HG03342 (cell line): Measurements from ENCODE around the gene DNM3.
A peak's percentile ranks its signal among the peaks of the same experiment; 100 is the strongest.
"Not testable (repeated sequence)": the region's sequence is repeated elsewhere in the genome, so short reads cannot be mapped to it uniquely, and the experiment has no call there.

Experiments
- ATAC-seq: cut with Tn5 transposase; IDR thresholded peaks from one replicate; pipeline ENCODE4 v1.9.1; 2021; ENCODE audit warnings: mild to moderate bottlenecking, moderate library complexity; ENCODE audit not compliant: unreplicated experiment

The DNM3 gene

GRCh38 chr1:172298141-172298540 is 456.8 kb downstream of the DNM3 start:
- no peak for ATAC-seq

GRCh38 chr1:172298911-172299310 is 457.6 kb downstream of the DNM3 start:
- ATAC-seq = no peak

- ATAC-seq = no peak
Observed at GRCh38 chr1:172299515-172299914, 458.2 kb downstream of the DNM3 start.

GRCh38 chr1:172307508-172307907 is 466.2 kb downstream of the DNM3 start:
- not testable (repeated sequence) for ATAC-seq

GRCh38 chr1:172308142-172308541 is 466.8 kb downstream of the DNM3 start:
- ATAC-seq = no peak

- no peak for ATAC-seq
Observed at GRCh38 chr1:172308577-172308976, 467.3 kb downstream of the DNM3 start.

- ATAC-seq = no peak
Observed at GRCh38 chr1:172320733-172321132, 479.4 kb downstream of the DNM3 start.

GRCh38 chr1:172321451-172321850 is 480.2 kb downstream of the DNM3 start:
- no peak for ATAC-seq

- no peak for ATAC-seq
Observed at GRCh38 chr1:172322219-172323061, 481.1 kb downstream of the DNM3 start.

GRCh38 chr1:172323686-172324085 is 482.4 kb downstream of the DNM3 start:
- no peak for ATAC-seq

GRCh38 chr1:172324086-172324485 is 482.8 kb downstream of the DNM3 start:
- no peak for ATAC-seq

- no peak for ATAC-seq
Observed at GRCh38 chr1:172324761-172325160, 483.5 kb downstream of the DNM3 start.

- no peak for ATAC-seq
Observed at GRCh38 chr1:172325531-172325930, 484.2 kb downstream of the DNM3 start.

- no peak for ATAC-seq
Observed at GRCh38 chr1:172326136-172326535, 484.8 kb downstream of the DNM3 start.

- ATAC-seq = no peak
Observed at GRCh38 chr1:172328266-172328665, 487.0 kb downstream of the DNM3 start.

- no peak for ATAC-seq
Observed at GRCh38 chr1:172332230-172332629, 490.9 kb downstream of the DNM3 start.

GRCh38 chr1:172335377-172335776 is 494.1 kb downstream of the DNM3 start:
- no peak for ATAC-seq

GRCh38 chr1:172338295-172338735 is 497.0 kb downstream of the DNM3 start:
- peak; percentile 34 for ATAC-seq

GRCh38 chr1:172339842-172340241 is 498.5 kb downstream of the DNM3 start:
- no peak for ATAC-seq

- ATAC-seq = no peak
Observed at GRCh38 chr1:172340520-172340919, 499.2 kb downstream of the DNM3 start.

GRCh38 chr1:172341697-172342096 is 500.4 kb downstream of the DNM3 start:
- no peak for ATAC-seq

GRCh38 chr1:172342584-172343239 is 501.4 kb downstream of the DNM3 start:
- ATAC-seq = peak; percentile 52
